NCI-H2196 (cell line): ENCODE measurements around the gene CD59.
A peak's percentile ranks its signal among the peaks of the same experiment; 100 is the strongest.
"Not testable (repeated sequence)": the region's sequence is repeated elsewhere in the genome, so short reads cannot be mapped to it uniquely, and the experiment has no call there.

ENCODE experiments used
- DNase-seq: peaks from one replicate; lab custom pipeline; 2025; ENCODE audit not compliant: unreplicated experiment; lab: John Stamatoyannopoulos, UW

Gene CD59

DNA sequence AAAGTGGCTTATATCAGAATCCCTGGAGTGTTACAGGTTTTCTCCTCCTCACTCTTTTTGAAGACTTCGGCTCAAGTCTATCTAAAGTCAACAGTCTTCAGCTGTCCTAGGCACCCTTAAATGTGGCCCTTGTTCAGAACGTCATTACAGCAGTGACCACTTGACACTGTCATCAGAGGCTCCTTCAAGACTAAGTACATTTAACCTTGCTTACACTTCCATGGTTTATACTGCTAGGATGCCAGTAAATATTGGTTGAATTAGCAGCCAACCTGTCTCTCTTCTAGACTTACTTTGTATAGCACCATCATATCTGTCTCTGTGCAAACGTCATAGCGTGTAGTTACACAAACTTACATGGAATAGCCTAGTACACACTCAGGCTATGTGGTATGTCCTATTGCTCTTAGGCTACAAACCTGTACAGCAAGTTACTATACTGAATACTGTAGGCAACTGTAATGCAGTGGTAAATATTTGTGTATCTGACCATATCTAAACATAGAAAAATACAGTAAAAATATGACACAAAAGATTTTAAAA, 22.3 kb downstream of the CD59 start:
- no peak for DNase-seq

DNA sequence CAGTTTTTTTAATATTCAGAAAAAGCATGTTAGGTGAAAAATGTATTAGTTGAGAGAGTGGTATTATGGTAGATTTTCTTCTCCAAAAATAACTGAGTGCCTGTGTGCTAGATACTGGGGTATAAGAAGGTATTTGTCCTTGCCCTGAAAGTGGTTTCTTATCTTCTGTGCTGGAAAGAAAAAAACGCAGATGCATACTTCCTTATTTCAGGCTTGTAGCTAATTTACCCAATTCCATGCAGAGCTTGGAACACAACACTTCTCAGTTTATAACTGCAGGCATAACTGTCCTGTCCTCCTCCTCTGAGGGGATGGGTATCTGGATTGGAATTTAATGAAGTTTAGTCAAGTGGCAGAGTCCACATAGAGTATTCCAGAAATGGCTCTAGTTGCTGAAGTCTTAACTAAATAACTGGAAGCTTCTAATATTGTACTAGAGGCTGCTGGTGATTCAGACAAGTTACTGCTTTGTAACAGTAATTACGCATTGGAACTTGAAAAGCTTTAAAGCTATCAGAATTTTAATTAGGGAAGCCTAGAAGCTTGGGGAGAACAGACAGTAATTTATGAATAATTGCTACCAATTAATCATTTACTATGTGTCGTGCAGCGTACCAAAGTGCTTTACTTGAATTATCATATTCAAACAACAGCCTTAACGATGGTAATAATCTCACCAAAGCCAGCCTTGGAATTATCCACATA, 22.9 kb downstream of the CD59 start:
- no peak for DNase-seq

DNA sequence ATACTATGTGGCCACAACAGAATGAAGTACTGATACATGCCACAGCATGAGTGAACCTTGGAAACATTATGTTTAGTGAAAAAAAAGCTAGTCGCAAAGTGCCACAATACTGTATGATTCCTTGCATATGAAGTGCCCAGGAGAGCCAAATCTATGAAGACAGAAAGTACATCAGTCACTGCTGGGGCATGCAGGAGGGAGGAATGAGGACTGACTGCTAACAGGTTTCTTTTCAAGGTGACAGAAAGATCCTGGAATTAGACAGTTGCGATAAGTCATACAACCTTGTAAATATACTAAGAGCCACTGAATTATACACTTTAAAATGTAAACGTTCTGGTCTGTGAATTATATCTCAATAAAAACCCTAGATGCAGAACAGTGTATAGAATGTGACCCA, 23.8 kb downstream of the CD59 start:
- DNase-seq: no peak

DNA sequence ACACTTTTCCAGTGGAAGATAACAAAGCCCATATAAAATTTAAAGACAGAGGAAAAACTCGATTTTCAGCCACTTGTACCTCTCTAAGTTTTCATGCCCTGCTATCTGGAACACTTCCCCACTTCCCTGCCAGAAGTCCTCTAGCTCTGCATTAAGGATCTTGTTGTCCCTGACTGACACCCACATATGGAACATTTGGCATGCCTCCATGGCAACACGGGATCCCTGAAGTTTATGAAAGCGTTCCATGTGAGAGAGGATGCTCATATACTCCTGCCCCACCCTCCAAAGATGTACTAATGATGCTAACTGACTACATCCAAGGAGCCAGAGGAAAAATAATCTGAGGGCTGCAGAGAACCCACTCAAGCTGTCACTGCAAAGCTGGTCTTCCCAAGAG, 26.8 kb downstream of the CD59 start:
- no peak for DNase-seq

DNA sequence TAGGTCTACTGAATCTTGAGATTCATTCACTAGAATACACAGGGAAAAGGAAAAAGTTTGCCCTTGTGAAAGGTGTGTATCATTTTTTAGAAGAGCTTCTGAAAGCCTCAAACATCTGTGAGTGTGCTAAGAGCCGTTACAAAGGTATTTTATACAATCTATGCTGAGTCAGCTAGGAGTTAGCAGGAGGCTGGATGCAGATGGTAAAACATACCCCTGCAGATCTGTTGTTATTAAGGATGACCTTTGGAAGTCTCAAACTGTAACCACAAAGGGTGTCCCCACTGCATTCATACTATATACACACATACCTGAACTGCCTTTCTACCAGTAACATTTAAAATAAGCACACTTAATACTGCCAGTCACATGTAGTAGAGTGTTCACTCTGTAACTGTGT, 27.2 kb downstream of the CD59 start:
- no peak for DNase-seq

DNA sequence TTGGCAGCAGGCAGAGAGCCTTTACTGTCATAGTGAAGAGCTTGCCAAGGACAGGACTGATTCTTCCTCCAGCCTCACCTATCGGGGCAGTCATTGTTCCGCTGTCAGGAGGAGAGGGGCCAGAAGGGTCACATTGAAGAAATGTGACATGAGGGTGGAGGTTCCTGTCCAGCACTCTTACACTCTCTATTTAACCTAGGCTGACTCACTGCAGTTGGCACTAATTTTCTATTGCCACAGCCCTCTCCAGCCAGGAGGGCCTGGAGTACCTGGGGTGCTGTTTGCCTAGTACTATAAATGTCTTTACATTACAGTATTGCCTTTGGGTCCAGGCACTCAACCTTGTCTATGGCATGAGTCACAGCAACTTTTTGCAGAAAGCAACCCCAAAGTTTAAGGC, 28.4 kb downstream of the CD59 start:
- DNase-seq: not testable (repeated sequence)

DNA sequence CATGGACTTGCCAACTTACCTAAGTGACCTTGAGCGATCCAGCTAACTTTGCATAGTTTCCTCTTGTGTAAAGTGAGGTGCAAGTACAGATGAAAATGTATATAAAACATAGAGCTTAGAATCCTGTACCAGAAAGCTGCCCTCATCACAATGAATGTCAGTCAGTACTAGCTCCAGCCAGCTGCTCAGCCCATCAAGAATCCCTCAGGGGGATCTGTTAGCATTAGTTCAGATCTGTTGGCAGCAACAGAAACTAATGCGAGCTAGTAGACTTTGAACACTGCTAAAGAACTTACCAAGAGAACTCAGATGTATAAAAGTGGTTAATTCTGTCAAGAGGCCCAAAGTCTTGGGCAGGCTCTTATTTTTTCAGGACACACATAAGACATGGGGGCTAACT, 29.3 kb downstream of the CD59 start:
- DNase-seq: no peak

DNA sequence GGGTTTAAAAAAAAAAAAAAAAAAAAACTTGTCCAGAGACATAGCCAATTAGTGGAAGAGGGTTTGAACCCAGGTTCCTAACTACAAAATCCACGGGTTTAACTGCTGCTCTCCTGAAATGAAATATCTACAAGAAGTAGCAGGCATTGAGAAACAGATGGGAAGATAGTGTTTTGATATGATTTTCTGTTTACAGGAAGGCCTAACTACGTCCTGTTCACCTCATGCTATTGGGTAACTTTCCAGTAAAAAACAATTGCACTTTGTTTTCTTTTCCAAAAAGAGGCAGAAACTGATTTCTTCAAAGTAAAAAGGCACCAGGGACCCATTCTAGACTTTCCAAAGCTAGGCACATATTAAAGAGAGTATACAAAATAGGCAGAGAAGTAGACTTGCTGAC, 29.7 kb downstream of the CD59 start:
- no peak for DNase-seq

DNA sequence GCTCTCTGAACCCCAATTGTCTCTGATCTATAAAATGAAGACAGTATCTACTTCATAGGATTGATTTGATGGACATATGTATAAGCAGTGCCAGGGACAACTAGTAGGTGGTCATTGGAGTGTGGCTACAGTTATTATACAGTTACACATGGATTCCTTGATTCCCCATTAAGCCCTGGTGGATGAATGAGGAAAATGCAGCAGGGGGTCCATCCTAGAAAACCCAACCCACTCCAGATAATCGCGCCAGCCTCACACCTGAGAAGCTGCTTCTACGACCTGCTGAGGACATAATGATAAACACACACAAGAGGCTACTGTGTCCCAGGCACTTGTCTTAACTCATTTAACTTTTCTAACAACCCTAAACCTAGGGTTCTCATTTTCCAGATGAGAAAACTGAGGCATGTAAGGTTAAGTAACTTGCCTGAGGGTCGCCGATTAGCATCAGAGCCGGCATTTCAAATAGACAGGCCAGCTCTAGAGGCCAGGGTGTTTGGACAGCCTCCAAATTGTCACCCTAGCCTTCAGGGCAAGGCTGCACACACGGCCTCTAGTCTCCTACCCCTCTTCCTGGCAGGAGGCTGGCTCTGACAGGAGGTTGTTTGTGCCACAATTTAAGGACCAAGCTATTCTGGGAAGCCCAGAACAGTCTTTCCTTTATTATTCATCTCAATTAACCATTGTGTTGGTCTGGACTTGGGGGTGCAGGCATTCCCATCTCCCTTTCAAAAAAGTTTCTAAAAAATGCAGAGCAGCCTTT, 31.8 kb downstream of the CD59 start:
- DNase-seq: no peak

DNA sequence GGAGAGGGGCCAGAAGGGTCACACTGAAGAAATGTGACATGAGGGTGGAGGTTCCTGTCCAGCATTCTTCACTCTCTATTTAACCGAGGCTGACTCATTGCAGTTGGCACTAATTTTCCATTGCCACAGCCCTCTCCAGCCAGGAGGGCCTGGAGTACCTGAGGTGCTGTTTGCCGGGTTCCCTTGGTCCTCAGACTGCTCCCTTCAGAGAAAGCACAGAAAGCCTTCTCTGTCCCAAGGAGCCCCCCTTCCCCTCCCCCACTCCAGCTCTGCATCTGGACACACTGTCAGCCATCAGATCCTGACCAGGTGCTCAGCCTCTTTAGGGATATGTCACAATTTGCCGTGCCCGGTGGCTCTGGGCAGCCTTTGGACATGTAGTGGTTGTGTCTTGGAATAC, 32.4 kb downstream of the CD59 start:
- no peak for DNase-seq

DNA sequence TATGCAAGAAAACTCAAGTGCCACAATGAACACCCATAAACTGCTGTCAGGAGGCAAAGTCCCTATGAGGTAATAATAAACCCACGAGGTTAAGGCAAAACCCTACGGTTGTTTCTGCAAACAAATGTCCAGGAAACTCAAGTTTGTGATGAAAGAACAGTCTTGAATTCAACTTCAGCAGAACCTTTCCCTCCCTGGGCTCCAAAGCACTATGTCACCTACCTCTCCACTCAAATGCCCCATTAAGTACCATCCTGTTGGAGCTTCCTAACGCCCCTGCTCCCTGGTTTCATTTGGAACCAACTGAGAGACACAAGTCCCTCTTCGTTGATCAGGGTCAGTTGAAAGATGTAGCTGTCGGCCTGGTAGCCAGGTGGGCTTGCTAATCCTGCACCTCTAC, 33.0 kb downstream of the CD59 start:
- no peak for DNase-seq

DNA sequence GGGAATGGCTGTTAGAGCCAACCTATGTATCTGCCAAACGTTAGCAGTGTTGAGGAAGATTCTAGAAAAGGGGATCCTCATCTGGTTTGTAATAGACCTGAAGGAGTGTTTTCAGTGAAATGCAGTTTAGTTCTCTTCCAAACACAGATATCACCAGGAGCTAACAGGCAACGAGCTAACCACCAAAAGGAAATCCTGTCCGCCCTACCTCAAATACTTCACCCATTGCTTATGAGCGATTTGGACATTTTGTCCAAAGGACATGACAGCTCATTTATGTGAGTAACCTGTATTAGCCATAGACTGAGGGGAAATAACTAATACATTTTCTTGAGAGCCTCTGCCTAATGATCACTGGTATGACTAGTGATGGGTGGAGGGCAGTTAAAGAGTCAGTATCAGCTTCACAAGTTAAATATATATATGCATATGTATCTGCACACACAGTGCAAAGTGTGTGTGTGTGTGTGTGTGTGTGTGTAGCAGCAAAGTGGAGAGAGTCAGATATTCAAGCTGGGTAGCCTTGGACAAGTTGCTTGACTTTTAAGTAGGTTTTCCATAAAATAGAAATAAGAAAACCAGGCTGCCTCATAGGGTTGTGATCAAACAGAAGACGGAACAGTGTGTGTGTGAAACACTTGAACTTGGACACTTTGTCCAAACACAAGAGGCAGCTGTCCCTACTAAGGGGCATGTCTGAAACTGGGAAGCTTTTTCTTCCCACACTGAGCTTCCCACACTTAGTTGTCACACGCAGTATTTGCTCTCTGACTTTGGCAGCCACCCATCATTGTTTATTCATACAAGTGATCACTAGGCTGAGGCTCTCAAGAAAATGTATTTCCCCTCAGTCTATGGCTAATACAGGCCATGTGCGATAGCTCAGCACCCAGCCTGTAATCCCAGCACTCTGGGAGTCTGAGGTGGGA, 34.7 kb downstream of the CD59 start:
- peak; percentile 28 for DNase-seq

DNA sequence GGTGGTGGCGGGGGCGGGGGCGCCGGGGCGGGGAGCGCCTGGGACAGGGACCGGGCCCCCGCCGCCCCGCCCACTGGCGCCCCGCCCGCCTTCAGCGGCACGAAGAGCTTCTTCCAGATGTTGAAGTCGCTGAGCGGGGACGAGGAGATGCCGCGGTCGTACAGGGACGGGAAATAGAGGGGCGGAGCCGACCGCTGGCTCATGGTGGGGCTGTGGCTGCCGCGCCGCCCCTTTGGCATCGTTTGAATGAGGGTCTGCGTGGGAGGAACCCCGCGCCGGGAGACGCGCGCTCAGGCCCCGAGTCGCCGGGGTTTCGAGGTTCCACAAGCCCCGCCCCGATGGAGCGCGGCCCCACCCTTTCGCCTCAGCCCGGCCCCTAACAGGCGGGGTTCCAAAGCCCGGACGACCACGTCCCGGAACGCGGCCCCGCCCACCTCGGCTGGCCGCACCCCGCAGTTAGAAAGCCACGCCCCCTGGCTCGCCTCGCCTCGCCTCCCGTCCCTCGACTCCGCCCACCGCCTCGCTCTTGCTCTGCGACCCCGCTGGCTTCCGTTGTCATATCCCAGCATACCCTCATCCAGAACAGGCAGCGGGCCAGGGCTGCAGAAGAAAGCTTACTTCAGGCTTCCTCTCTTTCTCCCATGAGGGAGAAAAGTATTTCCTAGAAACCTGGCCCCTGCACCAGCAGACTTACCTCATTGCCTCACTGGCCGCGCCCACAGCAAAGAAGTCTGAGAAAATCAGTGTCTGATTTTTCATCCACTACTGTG, 35.5 kb downstream of the CD59 start, which contains the start of gene C11orf91:
C11orf91 (minus strand) TSS at position 325 of the 770 bp plus-strand sequence; CDS start at position 239, 86 bp downstream.
- peak; percentile 96 for DNase-seq

DNA sequence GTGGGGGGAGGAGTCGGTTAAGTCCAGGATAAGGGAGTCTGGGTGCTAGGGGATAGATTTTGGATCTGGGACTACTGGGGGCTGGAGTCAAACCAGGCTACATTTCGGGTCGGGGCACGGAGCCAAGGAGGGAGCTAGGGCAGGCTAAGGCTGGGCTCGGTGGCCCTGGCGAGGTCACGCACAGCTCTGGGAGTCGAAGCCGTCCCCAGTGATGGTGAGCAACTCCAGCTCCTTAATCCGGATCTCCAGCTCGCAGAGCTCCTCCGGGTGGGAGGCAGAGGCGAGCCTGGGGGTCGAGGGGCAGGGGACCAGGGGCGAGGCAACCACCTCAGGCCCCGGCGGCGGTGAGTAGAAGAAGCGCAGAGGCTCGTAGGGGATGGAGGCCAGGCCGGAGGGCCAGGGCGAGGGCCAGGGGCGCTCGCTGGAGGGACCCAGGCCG, 36.1 kb downstream of the CD59 start:
- DNase-seq: no peak

DNA sequence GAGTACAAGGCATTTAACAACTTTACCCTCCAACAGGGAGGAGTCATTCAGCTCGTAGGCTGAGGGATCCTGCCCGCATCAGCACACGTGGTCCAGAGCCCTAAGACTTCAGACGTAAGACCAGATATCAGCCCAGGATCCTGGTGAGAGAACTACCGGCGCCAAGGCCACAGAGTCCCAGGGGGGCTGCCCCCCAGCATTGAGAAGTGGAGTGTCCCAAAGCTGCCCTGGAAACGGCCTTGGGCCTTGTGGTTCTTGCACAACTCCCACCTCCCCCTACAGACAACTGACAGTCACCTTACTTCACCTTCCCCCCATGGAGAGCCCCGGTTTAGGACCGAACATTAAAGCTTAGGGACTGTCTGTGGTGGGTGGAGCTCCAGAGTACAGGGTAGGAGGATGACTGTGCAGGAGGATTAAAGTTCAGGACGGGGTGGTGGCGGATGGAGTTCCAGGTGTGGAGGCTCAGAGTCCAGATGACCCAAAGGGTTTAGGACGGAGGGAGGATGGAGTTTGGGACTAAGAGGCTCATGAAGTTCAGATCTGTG, 36.6 kb downstream of the CD59 start:
- DNase-seq: no peak

DNA sequence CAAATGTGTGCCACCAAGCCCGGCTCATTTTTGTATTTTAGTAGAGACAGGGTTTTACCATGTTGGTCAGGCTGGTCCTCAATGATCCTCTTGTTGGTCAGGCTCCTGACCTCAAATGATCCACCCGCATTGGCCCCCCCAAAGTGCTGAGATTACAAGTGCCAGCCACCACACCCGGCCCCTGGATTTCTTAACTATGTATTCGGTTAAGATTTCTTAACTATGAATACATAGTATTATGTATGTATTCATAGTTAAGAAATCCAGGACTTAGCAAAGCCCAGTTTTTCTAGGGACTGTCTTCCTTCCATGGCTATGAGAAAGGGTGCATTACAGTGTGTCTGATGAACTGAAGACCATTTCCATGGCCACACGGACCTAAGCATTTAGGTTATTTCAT, 37.3 kb downstream of the CD59 start:
- no peak for DNase-seq

DNA sequence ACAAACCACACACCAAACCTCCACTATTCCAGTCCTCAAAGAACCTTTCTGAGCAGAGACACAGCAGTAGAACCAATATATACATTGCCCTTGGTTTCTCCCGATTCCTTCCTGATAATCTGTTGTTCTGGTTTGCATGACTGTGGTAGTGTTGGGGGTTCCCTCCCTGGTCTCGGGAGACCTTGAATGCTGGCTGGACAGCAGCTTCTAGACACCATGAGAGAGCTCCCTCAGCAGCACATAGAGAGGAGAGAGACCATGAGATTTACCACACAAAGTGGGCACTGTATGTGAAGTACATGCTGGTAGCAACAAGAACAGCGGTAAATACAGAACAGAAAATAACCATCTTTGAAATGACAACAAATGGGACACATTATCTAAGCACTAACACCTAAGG, 38.2 kb downstream of the CD59 start:
- DNase-seq: no peak

DNA sequence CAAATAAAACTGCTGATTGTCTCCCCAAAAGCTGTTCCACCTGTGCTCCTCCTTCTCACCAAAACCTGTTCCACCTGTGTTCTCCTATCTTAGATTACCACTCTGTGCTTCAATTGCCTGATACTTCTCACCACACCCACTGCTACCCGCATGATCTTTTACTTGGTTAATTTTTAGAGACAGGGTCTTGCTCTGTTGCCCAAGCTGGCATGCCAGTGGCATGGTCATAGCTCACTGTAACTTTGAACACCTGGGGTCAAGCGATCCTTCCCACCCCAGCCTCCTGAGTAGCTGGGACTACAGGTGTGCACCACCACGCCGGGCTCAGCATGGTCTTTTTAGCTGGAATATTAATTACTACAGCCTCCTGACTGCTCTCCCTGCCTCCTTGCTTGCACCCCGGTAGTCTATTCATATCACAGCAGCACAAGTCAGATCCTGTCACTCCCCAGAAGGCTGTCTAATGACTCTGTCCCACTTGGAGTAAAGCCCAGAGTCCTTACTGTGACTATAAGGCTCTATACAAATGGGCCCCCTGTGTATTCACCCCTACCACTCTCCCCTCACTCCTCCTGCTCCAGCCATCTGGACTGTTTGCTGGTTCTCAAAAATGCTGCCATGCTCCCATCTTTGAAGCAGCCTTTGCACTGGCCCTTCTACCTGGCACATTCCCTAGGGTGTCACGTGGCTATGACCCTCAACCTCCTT, 39.1 kb downstream of the CD59 start:
- DNase-seq: no peak

DNA sequence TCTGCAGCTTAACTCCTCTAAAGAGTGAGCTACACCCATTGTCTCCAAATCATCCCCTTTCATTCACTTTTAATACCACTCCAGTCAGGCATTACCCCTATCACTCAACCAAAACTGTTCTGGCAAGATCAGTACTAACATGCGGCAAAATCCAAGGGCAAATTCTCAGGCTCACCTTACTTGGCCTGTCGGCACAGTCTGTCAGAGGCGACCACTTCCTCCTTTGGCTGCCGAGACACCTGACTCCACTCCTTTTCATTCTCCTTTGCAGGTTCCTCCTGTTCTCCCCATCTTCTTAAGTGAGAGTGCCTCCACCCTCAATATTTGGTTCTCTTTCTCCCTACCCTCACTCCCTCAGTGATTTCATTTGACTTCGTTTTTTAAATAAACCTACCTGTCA, 39.8 kb downstream of the CD59 start:
- no peak for DNase-seq
